ENCODE measurements around the gene RUNX2. TPM values are rescaled to one million over a fixed set of nuclear protein-coding genes. Genes with fewer than 3 reads are reported as not detected.

Gene RUNX2
- total and polyA plus RNA-seq, 9 of the 15 experiments (the other 6 are each of a cell fraction or from before 2014, with no cell fraction given): 0.29 to 1.00 (median 0.43) TPM

GRCh38 chr6:45633272-45633908 is 305.3 kb downstream of the RUNX2 start (continued):
- no peak for TF ChIP-seq BRF1 (IDR thresholded peaks at IDR 0.05; ENCODE audit: borderline replicate concordance, extremely low read depth, insufficient read length)
- TF ChIP-seq CBFA2T2 (conservative IDR thresholded peaks at IDR 0.05): no peak
- no peak for TF ChIP-seq MLLT1 (IDR thresholded peaks at IDR 0.05)

GRCh38 chr6:45634231-45634630 is 306.1 kb downstream of the RUNX2 start:
- H3K4me1 ChIP-seq (replicated peaks in 1 of 2; ENCODE audit: control insufficient read depth in 2 of 2, insufficient read depth in 2 of 2, low read length in 2 of 2): no peaks in the 10 kb centered on the region
- H3K4me3 ChIP-seq: no peak overlapping the region
- no peaks in the 10 kb centered on the region for H4K20me1 ChIP-seq (replicated peaks; ENCODE audit: control insufficient read depth, insufficient read depth, low read length)
- no peak for DNase-seq (ENCODE audit: extremely low read depth in 1 of 4, low spot score in 3 of 4)
- H3K27ac ChIP-seq (ENCODE audit: extremely low read depth, low read depth, low read length): no peak overlapping the region
- TF ChIP-seq IRF2 (CRISPR knock-in tag; IDR thresholded peaks at IDR 0.05) (no peak), CTCF (IDR thresholded peaks at IDR 0.05 in 2 of 3, conservative IDR thresholded peaks at IDR 0.05 in 1 of 3; ENCODE audit: insufficient read depth in 2 of 3, low read depth in 1 of 3, low read length in 3 of 3) (no peak), ZNF830 (CRISPR knock-in tag; IDR thresholded peaks at IDR 0.05) (no peak), FOXP1 (CRISPR knock-in tag; IDR thresholded peaks at IDR 0.05) (no peak), MIER1 (IDR thresholded peaks at IDR 0.05; ENCODE audit: low read depth) (no peak), ZNF174 (CRISPR knock-in tag; IDR thresholded peaks at IDR 0.05) (no peak), ZHX1 (conservative IDR thresholded peaks at IDR 0.05; ENCODE audit: low read length) (no peak), SNIP1 (IDR thresholded peaks at IDR 0.05; ENCODE audit: low read depth) (no peak)
- TF ChIP-seq, protein P1, sequence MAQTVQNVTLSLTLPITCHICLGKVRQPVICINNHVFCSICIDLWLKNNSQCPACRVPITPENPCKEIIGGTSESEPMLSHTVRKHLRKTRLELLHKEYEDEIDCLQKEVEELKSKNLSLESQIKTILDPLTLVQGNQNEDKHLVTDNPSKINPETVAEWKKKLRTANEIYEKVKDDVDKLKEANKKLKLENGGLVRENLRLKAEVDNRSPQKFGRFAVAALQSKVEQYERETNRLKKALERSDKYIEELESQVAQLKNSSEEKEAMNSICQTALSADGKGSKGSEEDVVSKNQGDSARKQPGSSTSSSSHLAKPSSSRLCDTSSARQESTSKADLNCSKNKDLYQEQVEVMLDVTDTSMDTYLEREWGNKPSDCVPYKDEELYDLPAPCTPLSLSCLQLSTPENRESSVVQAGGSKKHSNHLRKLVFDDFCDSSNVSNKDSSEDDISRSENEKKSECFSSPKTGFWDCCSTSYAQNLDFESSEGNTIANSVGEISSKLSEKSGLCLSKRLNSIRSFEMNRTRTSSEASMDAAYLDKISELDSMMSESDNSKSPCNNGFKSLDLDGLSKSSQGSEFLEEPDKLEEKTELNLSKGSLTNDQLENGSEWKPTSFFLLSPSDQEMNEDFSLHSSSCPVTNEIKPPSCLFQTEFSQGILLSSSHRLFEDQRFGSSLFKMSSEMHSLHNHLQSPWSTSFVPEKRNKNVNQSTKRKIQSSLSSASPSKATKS (CRISPR knock-in tag; IDR thresholded peaks at IDR 0.05): no peak
- CTCF ChIA-PET (ENCODE audit: low intra/inter-chr PET ratio): no interaction called here
- H3K36me3 ChIP-seq (ENCODE audit: control insufficient read depth, insufficient read depth, low read length): no peaks in the 10 kb centered on the region
- no peak overlapping the region for H3K4me2 ChIP-seq (ENCODE audit: insufficient read depth, low read length)
- POLR2A ChIA-PET: no interaction called here
- H3K27me3 ChIP-seq (ENCODE audit: control insufficient read depth in 2 of 2, insufficient read depth in 2 of 2, low read length in 2 of 2): 0 out of 5 replicates have a peak, but pooled peaks cover 2 to 5% of the 10 kb centered on the region in 2 experiments
- H2AFZ ChIP-seq (ENCODE audit: low read depth, low read length): no peak overlapping the region
- intact Hi-C loops (cut with micrococcal nuclease): no loop called here
- no peaks in the 10 kb centered on the region for H3K79me2 ChIP-seq (ENCODE audit: control insufficient read depth, insufficient read depth, low read length)
- in situ Hi-C loops (cut with MboI): no loop called here
- ATAC-seq: no peak
- 0% methylated on average over 4 of the region's 4 CpGs for WGBS (ENCODE audit: insufficient coverage, low coverage, missing lambda C conversion rate)
- FAIRE-seq: no peak
- H3K9me3 ChIP-seq (replicated peaks; ENCODE audit: control insufficient read depth, insufficient read depth, low read depth, low read length): no peaks in the 10 kb centered on the region
- H3K9me1 ChIP-seq (ENCODE audit: control insufficient read depth, insufficient read depth, low read length): no peaks in the 10 kb centered on the region
- no TSS peak for BruUV-seq (replicated peaks)
- no peak overlapping the region for H3K9ac ChIP-seq (ENCODE audit: insufficient read depth in 1 of 2, low read depth in 2 of 2, low read length in 2 of 2)

Measured in K562 (cell line).